OCI-LY3 (cell line): ENCODE data around the gene KCTD21.

ENCODE experiments used
- EZH2phosphoT487 ChIP-seq: fragments of 200-600 bp; shearing (Covaris generic); IDR thresholded peaks from 2 replicates; pipeline ENCODE4 v1.6.1; 2018; ENCODE audit warnings: antibody characterized with exemption, mixed run types, low read depth
- TF ChIP-seq, protein P1 (sequence below): fragments of 200-600, 300-600 bp; sonication (generic); IDR thresholded peaks from 2 replicates; pipeline ENCODE4 v1.5.1; 2014; ENCODE audit warnings: antibody characterized with exemption, low read length, low read depth

DNA sequence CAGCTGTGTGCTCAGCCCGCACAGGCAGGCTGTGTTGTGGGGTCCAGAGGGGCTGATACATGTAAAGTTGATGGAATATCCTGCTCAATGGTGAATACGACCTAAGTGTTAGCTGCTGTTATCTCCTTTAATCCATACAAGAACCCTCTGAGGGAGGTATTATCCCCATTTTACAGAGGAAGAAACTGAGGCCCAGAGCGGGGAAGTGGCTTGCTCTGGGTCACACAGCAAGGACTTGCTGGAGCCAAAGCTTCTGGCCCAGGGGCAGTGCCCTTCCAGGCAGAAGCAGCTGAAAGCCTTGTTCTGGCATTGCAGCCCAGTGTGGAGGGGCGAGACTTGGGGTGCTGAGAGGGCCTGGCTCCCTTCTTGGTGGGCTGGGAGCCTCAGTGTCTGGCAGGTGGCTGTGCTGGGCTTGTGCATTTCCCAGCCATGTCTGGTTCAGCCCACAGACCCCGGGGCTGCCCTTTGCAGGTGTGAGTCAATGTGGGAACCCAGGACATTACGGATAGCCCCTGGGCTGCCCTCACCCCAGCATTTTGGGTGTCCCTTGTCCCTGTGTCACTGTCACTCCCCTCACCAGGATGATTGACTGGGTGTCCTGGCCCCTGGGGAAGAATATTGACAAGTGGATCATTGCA lies 10.7 kb upstream of the KCTD21 start:
- TF ChIP-seq, protein P1, sequence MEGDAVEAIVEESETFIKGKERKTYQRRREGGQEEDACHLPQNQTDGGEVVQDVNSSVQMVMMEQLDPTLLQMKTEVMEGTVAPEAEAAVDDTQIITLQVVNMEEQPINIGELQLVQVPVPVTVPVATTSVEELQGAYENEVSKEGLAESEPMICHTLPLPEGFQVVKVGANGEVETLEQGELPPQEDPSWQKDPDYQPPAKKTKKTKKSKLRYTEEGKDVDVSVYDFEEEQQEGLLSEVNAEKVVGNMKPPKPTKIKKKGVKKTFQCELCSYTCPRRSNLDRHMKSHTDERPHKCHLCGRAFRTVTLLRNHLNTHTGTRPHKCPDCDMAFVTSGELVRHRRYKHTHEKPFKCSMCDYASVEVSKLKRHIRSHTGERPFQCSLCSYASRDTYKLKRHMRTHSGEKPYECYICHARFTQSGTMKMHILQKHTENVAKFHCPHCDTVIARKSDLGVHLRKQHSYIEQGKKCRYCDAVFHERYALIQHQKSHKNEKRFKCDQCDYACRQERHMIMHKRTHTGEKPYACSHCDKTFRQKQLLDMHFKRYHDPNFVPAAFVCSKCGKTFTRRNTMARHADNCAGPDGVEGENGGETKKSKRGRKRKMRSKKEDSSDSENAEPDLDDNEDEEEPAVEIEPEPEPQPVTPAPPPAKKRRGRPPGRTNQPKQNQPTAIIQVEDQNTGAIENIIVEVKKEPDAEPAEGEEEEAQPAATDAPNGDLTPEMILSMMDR: no peak
- TF ChIP-seq EZH2phosphoT487: no peak
